Measurements from ENCODE around the gene SERPINA1. TPM values are rescaled to one million over a fixed set of nuclear protein-coding genes. Genes with fewer than 3 reads are reported as not detected.

The SERPINA1 gene
- total and polyA plus RNA-seq, 4 donors = 10,220 to 47,972 (median 25,583) TPM

- H3K4me1 ChIP-seq (ENCODE audit: control insufficient read depth in 4 of 4, insufficient read depth in 4 of 4, low read length in 3 of 4) = peaks cover 1 to 34% (median 29%) of the 10 kb centered on the region in 4 donors
- 92% methylated on average over 4 of the region's 4 CpGs for WGBS
Measured at GRCh38 chr14:94408546-94409095, 20.2 kb upstream of the SERPINA1 start.

GRCh38 chr14:94407906-94408305 is 19.5 kb upstream of the SERPINA1 start:
- no peak for DNase-seq (ENCODE audit: low spot score)
- Histone ChIP-seq H3K27ac (ENCODE audit: low read depth in 1 of 2, low read length in 2 of 2) (no peak overlapping the region), H3K4me3 (ENCODE audit: low read depth in 1 of 3, low read length in 3 of 3) (no peak overlapping the region), H3K4me1 (ENCODE audit: control insufficient read depth in 4 of 4, insufficient read depth in 4 of 4, low read length in 3 of 4) (peaks cover 1 to 30% (median 25%) of the 10 kb centered on the region in 4 donors), H3K9me3 (ENCODE audit: control insufficient read depth in 4 of 4, low read length in 3 of 4) (no peaks in the 10 kb centered on the region), H3K9ac (ENCODE audit: low read depth in 1 of 2, low read length in 2 of 2) (no peak overlapping the region), H3K36me3 (ENCODE audit: control insufficient read depth in 4 of 4, insufficient read depth in 3 of 4, low read depth in 1 of 4, low read length in 3 of 4) (no peaks in the 10 kb centered on the region), H3K27me3 (ENCODE audit: control insufficient read depth in 4 of 4, insufficient read depth in 4 of 4, low read length in 3 of 4) (no peaks in the 10 kb centered on the region)
- TF ChIP-seq REST (IDR thresholded peaks at IDR 0.05) (no peak), TAF1 (conservative IDR thresholded peaks at IDR 0.05) (no peak), HNF4G (IDR thresholded peaks at IDR 0.05) (no peak), NR2F2 (IDR thresholded peaks at IDR 0.05) (no peak), CTCF (IDR thresholded peaks at IDR 0.05; ENCODE audit: low read depth, low read length, missing input control) (no peak), RXRA (IDR thresholded peaks at IDR 0.05) (no peak), EGR1 (IDR thresholded peaks at IDR 0.05; ENCODE audit: low read depth in 2 of 2) (no peak), ZBTB33 (IDR thresholded peaks at IDR 0.05) (no peak)

More at GRCh38 chr14:94408546-94409095, 20.2 kb upstream of the SERPINA1 start:
- Histone ChIP-seq H3K9ac (ENCODE audit: low read depth in 1 of 2, low read length in 2 of 2) (no peak overlapping the region), H3K9me3 (ENCODE audit: control insufficient read depth in 4 of 4, low read length in 3 of 4) (no peaks in the 10 kb centered on the region), H3K4me3 (ENCODE audit: low read depth in 1 of 3, low read length in 3 of 3) (no peak overlapping the region), H3K27me3 (ENCODE audit: control insufficient read depth in 4 of 4, insufficient read depth in 4 of 4, low read length in 3 of 4) (no peaks in the 10 kb centered on the region), H3K36me3 (ENCODE audit: control insufficient read depth in 4 of 4, insufficient read depth in 3 of 4, low read depth in 1 of 4, low read length in 3 of 4) (no peaks in the 10 kb centered on the region), H3K27ac (ENCODE audit: low read depth in 1 of 2, low read length in 2 of 2) (no peak overlapping the region)
- no peak for DNase-seq (ENCODE audit: low spot score)
- TF ChIP-seq NR2F2 (IDR thresholded peaks at IDR 0.05) (no peak), HNF4A (conservative IDR thresholded peaks at IDR 0.05) (no peak), FOXA1 (IDR thresholded peaks at IDR 0.05) (no peak), REST (IDR thresholded peaks at IDR 0.05) (no peak), FOXA2 (IDR thresholded peaks at IDR 0.05) (no peak), EGR1 (IDR thresholded peaks at IDR 0.05; ENCODE audit: low read depth in 2 of 2) (no peak), ZBTB33 (IDR thresholded peaks at IDR 0.05) (no peak), SP1 (IDR thresholded peaks at IDR 0.05) (no peak)
